HFFc6 (cell line): ENCODE measurements around the gene CST4. TPM values are rescaled to one million over a fixed set of nuclear protein-coding genes. Genes with fewer than 3 reads are reported as not detected.
"Not testable (repeated sequence)": the region's sequence is repeated elsewhere in the genome, so short reads cannot be mapped to it uniquely, and the experiment has no call there.

Experiments
- DNase-seq: peaks from one replicate; pipeline ENCODE4 v3.0.0-alpha.2; 2018
- H3K27ac Mint-ChIP-seq: 2 replicates; pipeline ENCODE4 v1.8.0; 2020; ENCODE audit warnings: mild to moderate bottlenecking, mixed read lengths
- H3K27me3 Mint-ChIP-seq: 2 replicates; pipeline ENCODE4 v1.8.0; 2021; ENCODE audit warnings: mild to moderate bottlenecking, moderate library complexity, mixed read lengths; ENCODE audit not compliant: insufficient read depth
- H3K36me3 Mint-ChIP-seq: 2 replicates; pipeline ENCODE4 v1.8.0; 2021; ENCODE audit warnings: low read depth, mixed read lengths
- H3K4me1 Mint-ChIP-seq: 2 replicates; pipeline ENCODE4 v1.8.0; 2020; ENCODE audit warnings: low read depth, mixed read lengths
- H3K4me3 Mint-ChIP-seq: 2 replicates; pipeline ENCODE4 v1.8.0; 2020; ENCODE audit warnings: mild to moderate bottlenecking, moderate library complexity, mixed read lengths
- H3K9me3 Mint-ChIP-seq: 2 replicates; pipeline ENCODE4 v1.8.0; 2020; ENCODE audit warnings: mild to moderate bottlenecking, mixed read lengths
- CTCF ChIP-seq: fragments of 200-600 bp; sonication (generic); IDR thresholded peaks from 2 replicates; pipeline ENCODE4 v1.5.0; 2021; ENCODE audit warnings: antibody characterized with exemption, mild to moderate bottlenecking
- total RNA-seq, 6 experiments: library from RNA; stranded (reverse); fragmentation: NEBNext Ultra II Directional; extraction: Animal tissue kit (Norgen Biotek cat#: 25700); gene quantifications; 2 replicates in 1 of 6; 3 replicates in 5 of 6; pipeline ENCODE4 v1.2.3, GENCODE V29; 2021

The CST4 gene
- total RNA-seq, 6 experiments from 2014 or later: not detected

- no peak for DNase-seq
- Mint-ChIP-seq H3K27ac (no peak overlapping the region), H3K4me1 (no peaks in the 10 kb centered on the region), H3K36me3 (no peaks in the 10 kb centered on the region), H3K4me3 (no peak overlapping the region), H3K27me3 (peaks cover 4% of the 10 kb centered on the region), H3K9me3 (no peaks in the 10 kb centered on the region)
- TF ChIP-seq CTCF: no peak
Observed at GRCh38 chr20:23666698-23667097, 22.1 kb downstream of the CST4 start.

DNA sequence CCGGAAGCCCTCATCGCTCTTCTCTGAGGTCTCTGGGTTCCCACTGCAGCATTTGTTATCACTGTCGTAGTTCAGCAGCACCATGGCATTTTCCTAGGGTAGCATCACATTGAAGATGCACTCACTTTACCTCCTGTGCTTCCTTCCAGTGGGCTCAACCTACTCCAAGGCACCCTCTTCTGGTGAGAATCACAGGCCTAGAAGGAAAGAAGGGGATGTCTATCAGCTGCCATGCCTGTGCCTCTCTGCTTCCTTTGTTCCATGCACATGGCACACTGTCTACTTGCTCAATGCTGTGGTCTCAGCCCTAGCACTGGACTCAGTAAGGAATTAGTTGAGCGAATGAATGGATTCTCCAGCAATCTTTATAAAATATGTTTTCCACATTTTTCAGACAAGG lies 22.6 kb downstream of the CST4 start:
- Mint-ChIP-seq H3K27me3 (peaks cover 4% of the 10 kb centered on the region), H3K27ac (no peak overlapping the region)

DNA sequence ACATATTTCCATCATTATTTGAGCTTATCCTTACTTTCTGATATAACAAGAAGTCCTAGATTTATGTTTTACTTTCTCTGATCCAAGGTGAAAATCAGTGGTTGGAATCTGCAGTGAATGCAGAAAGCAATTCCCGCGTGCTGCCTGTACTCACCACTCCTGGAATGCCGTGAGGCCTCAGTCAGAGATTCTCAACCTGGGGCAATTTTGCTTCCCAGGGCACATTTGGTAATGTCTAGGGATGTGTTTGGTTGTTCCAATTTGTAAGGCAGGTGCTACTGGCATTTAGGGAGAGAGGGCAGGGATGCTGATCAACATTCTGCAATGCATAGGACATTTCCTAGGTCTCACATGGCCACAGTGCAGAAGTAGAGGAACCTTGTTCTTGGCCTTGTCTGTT lies 23.9 kb downstream of the CST4 start:
- TF ChIP-seq CTCF: no peak
- no peaks in the 10 kb centered on the region for H3K9me3 Mint-ChIP-seq
- no peaks in the 10 kb centered on the region for H3K4me1 Mint-ChIP-seq
- DNase-seq: no peak
- H3K36me3 Mint-ChIP-seq: no peaks in the 10 kb centered on the region
- no peak overlapping the region for H3K27ac Mint-ChIP-seq
- H3K27me3 Mint-ChIP-seq: peaks cover 5% of the 10 kb centered on the region
- no peak overlapping the region for H3K4me3 Mint-ChIP-seq

More for the DNA sequence above, 22.6 kb downstream of the CST4 start:
- no peak; the same call in 1 of the 2 replicates for TF ChIP-seq CTCF
- H3K4me1 Mint-ChIP-seq: no peaks in the 10 kb centered on the region
- no peak for DNase-seq
- H3K4me3 Mint-ChIP-seq: no peak overlapping the region
- H3K9me3 Mint-ChIP-seq: no peaks in the 10 kb centered on the region
- H3K36me3 Mint-ChIP-seq: no peaks in the 10 kb centered on the region

GRCh38 chr20:23664046-23664445 lies 24.8 kb downstream of the CST4 start:
- not testable (repeated sequence) for H3K27me3 Mint-ChIP-seq, H3K4me1 Mint-ChIP-seq, H3K9me3 Mint-ChIP-seq, H3K36me3 Mint-ChIP-seq, H3K27ac Mint-ChIP-seq, H3K4me3 Mint-ChIP-seq, DNase-seq

- no peaks in the 10 kb centered on the region for H3K9me3 Mint-ChIP-seq
- TF ChIP-seq CTCF: no peak
- H3K36me3 Mint-ChIP-seq: no peaks in the 10 kb centered on the region
- H3K4me1 Mint-ChIP-seq: peaks cover 5% of the 10 kb centered on the region
- H3K27me3 Mint-ChIP-seq: peaks cover 5% of the 10 kb centered on the region
- H3K27ac Mint-ChIP-seq: no peak overlapping the region
- no peak for DNase-seq
- no peak overlapping the region for H3K4me3 Mint-ChIP-seq
Observed at GRCh38 chr20:23663180-23663579, 25.7 kb downstream of the CST4 start.

DNA sequence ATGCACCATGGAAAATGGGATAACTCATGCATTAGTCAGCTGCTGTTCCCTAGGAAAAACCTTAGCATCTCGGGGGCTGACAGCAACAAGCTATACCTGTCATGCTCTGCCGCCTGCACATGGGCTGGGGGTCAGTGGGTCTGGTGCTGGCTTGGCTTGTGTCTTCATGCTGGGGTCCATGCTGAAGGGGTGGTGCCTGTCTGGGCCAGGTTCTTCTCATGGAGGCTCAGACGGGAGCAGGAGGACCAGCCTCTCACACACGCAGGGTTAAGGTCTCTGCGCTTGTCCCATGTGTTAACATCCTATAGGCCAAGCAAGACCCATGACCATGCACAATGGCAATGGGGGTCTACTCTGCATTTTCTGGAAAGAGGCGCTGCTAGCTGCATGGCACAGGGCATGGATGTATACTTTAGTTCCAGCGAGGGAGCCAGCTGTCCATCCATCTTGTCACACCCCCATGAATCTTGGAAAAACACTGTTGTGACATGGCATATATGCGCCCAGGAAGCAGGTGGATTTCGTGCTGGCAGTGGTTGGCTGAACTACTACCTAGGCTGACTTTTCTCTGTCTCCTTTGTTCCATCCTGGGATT lies 26.5 kb downstream of the CST4 start:
- Mint-ChIP-seq H3K4me1 (peaks cover 10% of the 10 kb centered on the region), H3K27me3 (peaks cover 5% of the 10 kb centered on the region), H3K36me3 (no peaks in the 10 kb centered on the region), H3K4me3 (no peak overlapping the region), H3K9me3 (no peaks in the 10 kb centered on the region), H3K27ac (no peak overlapping the region)
- no peak for TF ChIP-seq CTCF
- no peak for DNase-seq
